GM23338 (cell line): ENCODE measurements around the gene AANAT.

Source experiments
- EZH2phosphoT487 ChIP-seq: fragments of 200-600 bp; sonication (generic); IDR thresholded peaks from one replicate; pipeline ENCODE4 v1.8.1; 2018; ENCODE audit warnings: antibody characterized with exemption; ENCODE audit not compliant: unreplicated experiment
- TF ChIP-seq, protein P1 (sequence below), 2 experiments: fragments of 200-600 bp in 1 of 2; sonication (generic) in 1 of 2; conservative IDR thresholded peaks; 2 replicates each; pipeline versions ENCODE4 v1.5.1 to v1.6.1; 2016 to 2017; ENCODE audit warnings: antibody characterized with exemption in 2 of 2, low read depth in 2 of 2, mild to moderate bottlenecking in 2 of 2, moderate library complexity in 1 of 2

DNA sequence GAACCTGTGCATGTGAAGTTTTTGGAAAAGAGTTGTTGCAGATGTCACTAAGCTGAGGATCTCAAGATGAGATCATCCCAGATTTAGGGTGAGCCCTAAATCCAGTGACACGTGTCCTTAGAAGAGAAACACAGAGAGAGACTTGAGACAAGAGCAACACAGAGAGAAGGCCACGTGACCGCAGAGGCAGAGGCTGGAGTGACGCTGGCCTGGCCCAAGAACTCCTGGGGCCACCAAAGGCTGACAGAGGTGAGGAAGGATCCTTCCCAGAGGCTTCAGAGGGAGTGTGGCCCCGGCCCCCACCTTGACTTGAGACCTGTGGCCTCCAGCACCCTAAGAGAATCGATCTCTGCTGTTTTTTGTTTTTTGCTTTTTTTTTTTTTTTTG, 45.9 kb downstream of the AANAT start:
- TF ChIP-seq, protein P1, sequence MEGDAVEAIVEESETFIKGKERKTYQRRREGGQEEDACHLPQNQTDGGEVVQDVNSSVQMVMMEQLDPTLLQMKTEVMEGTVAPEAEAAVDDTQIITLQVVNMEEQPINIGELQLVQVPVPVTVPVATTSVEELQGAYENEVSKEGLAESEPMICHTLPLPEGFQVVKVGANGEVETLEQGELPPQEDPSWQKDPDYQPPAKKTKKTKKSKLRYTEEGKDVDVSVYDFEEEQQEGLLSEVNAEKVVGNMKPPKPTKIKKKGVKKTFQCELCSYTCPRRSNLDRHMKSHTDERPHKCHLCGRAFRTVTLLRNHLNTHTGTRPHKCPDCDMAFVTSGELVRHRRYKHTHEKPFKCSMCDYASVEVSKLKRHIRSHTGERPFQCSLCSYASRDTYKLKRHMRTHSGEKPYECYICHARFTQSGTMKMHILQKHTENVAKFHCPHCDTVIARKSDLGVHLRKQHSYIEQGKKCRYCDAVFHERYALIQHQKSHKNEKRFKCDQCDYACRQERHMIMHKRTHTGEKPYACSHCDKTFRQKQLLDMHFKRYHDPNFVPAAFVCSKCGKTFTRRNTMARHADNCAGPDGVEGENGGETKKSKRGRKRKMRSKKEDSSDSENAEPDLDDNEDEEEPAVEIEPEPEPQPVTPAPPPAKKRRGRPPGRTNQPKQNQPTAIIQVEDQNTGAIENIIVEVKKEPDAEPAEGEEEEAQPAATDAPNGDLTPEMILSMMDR (conservative IDR thresholded peaks at IDR 0.05; ENCODE audit: low read depth in 2 of 2) = no peak
- TF ChIP-seq EZH2phosphoT487 = no peak
